HG03066 (cell line): ENCODE results near the gene HERC2.
"Not testable (repeated sequence)": the region's sequence is repeated elsewhere in the genome, so short reads cannot be mapped to it uniquely, and the experiment has no call there.

Experiments used
- ATAC-seq: cut with Tn5 transposase; IDR thresholded peaks from one replicate; pipeline ENCODE4 v1.9.1; 2021; ENCODE audit warnings: low read depth; ENCODE audit not compliant: unreplicated experiment

The HERC2 gene

GRCh38 chr15:28227303-28227702 is 94.7 kb downstream of the HERC2 start:
- ATAC-seq = not testable (repeated sequence)

- not testable (repeated sequence) for ATAC-seq
Measured at GRCh38 chr15:28222612-28223011, 99.4 kb downstream of the HERC2 start.

GRCh38 chr15:28221696-28222095 is 100.3 kb downstream of the HERC2 start:
- not testable (repeated sequence) for ATAC-seq

GRCh38 chr15:28219116-28219515 is 102.9 kb downstream of the HERC2 start:
- ATAC-seq = no peak

- not testable (repeated sequence) for ATAC-seq
Measured at GRCh38 chr15:28216946-28217546, 104.9 kb downstream of the HERC2 start.

- ATAC-seq = not testable (repeated sequence)
Measured at GRCh38 chr15:28215521-28215920, 106.5 kb downstream of the HERC2 start.

- not testable (repeated sequence) for ATAC-seq
Measured at GRCh38 chr15:28214006-28214790, 107.8 kb downstream of the HERC2 start.

GRCh38 chr15:28213393-28213792 is 108.6 kb downstream of the HERC2 start:
- ATAC-seq = not testable (repeated sequence)

- no peak for ATAC-seq
Measured at GRCh38 chr15:28208583-28208982, 113.4 kb downstream of the HERC2 start.

GRCh38 chr15:28205640-28206039 is 116.3 kb downstream of the HERC2 start:
- ATAC-seq = not testable (repeated sequence)

GRCh38 chr15:28203055-28203828 is 118.7 kb downstream of the HERC2 start:
- not testable (repeated sequence) for ATAC-seq

GRCh38 chr15:28202124-28202523 is 119.9 kb downstream of the HERC2 start:
- not testable (repeated sequence) for ATAC-seq

- ATAC-seq = not testable (repeated sequence)
Measured at GRCh38 chr15:28198215-28198614, 123.8 kb downstream of the HERC2 start.

- ATAC-seq = not testable (repeated sequence)
Measured at GRCh38 chr15:28197694-28198093, 124.3 kb downstream of the HERC2 start.

GRCh38 chr15:28196581-28196980 is 125.4 kb downstream of the HERC2 start:
- ATAC-seq = not testable (repeated sequence)

GRCh38 chr15:28192772-28193171 is 129.2 kb downstream of the HERC2 start:
- no peak for ATAC-seq

GRCh38 chr15:28191832-28192231 is 130.1 kb downstream of the HERC2 start:
- no peak for ATAC-seq

GRCh38 chr15:28190391-28191174 is 131.4 kb downstream of the HERC2 start:
- no peak for ATAC-seq

GRCh38 chr15:28185148-28185895 is 136.7 kb downstream of the HERC2 start:
- no peak for ATAC-seq

GRCh38 chr15:28184166-28184565 is 137.8 kb downstream of the HERC2 start:
- ATAC-seq = no peak
